ENCODE results near the gene RNF146. TPM values are rescaled to one million over a fixed set of nuclear protein-coding genes. Genes with fewer than 3 reads are reported as not detected.

The RNF146 gene
- total and polyA plus RNA-seq, 4 donors: 30.4 to 89.4 (median 34.9) TPM

DNA sequence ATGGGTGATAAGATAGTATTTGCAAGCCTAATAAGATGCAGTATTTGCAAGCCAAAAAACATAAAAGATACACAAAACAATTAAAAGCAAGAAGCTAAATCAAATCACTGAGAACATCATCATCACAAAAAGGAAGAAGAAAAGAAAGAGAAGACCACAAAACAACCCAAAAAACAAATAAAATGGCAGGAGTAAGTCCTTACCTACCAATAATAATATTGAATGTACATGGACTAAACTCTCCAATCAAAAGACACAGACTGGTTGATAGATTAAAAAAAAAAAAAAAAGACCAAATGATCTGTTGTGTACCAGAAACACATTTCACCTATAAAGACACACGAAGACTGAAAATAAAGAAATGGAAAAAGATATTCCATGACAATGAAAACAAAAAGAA, 39.1 kb downstream of the RNF146 start:
- TF ChIP-seq, protein P1, sequence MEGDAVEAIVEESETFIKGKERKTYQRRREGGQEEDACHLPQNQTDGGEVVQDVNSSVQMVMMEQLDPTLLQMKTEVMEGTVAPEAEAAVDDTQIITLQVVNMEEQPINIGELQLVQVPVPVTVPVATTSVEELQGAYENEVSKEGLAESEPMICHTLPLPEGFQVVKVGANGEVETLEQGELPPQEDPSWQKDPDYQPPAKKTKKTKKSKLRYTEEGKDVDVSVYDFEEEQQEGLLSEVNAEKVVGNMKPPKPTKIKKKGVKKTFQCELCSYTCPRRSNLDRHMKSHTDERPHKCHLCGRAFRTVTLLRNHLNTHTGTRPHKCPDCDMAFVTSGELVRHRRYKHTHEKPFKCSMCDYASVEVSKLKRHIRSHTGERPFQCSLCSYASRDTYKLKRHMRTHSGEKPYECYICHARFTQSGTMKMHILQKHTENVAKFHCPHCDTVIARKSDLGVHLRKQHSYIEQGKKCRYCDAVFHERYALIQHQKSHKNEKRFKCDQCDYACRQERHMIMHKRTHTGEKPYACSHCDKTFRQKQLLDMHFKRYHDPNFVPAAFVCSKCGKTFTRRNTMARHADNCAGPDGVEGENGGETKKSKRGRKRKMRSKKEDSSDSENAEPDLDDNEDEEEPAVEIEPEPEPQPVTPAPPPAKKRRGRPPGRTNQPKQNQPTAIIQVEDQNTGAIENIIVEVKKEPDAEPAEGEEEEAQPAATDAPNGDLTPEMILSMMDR (IDR thresholded peaks at IDR 0.05; ENCODE audit: control extremely low read depth, extremely low read depth): no peak
- ATAC-seq (ENCODE audit: insufficient read depth, low FRiP score) (no peak), DNase-seq (no peak)
- Histone ChIP-seq H3K4me3 (no peak overlapping the region), H3K9ac (ENCODE audit: insufficient read depth in 1 of 2, low read length in 2 of 2) (no peak overlapping the region), H3K27me3 (ENCODE audit: control insufficient read depth in 3 of 3, insufficient read depth in 3 of 3, low read length in 2 of 3) (no peaks in the 10 kb centered on the region), H3K27ac (ENCODE audit: low read depth in 1 of 2, low read length in 1 of 2) (no peak overlapping the region), H3K9me3 (ENCODE audit: control insufficient read depth in 4 of 4, insufficient read depth in 3 of 4, low read length in 3 of 4) (peaks cover 0 to 7% (median under 1%) of the 10 kb centered on the region in 4 donors), H3K4me1 (ENCODE audit: control insufficient read depth in 5 of 5, insufficient read depth in 5 of 5, low read length in 5 of 5) (peaks cover 0 to 12% (median under 1%) of the 10 kb centered on the region in 5 donors), H3K36me3 (ENCODE audit: control insufficient read depth in 4 of 4, insufficient read depth in 4 of 4, low read length in 4 of 4) (peaks cover 4 to 11% (median 5%) of the 10 kb centered on the region in 4 donors)
- 95 to 98% methylated on average over 1 of the region's 1 CpG for WGBS, 2 donors

- no peaks in the 10 kb centered on the region for H3K9me3 ChIP-seq (ENCODE audit: control insufficient read depth in 4 of 4, insufficient read depth in 3 of 4, low read length in 3 of 4)
- no peak overlapping the region for H3K27ac ChIP-seq (ENCODE audit: low read depth in 1 of 2, low read length in 1 of 2)
- H3K9ac ChIP-seq (ENCODE audit: insufficient read depth in 1 of 2, low read length in 2 of 2): no peak overlapping the region
- TF ChIP-seq, protein P1 (IDR thresholded peaks at IDR 0.05; ENCODE audit: control extremely low read depth, extremely low read depth): no peak
- no peak for DNase-seq
- H3K4me3 ChIP-seq: no peak overlapping the region
- H3K27me3 ChIP-seq (ENCODE audit: control insufficient read depth in 3 of 3, insufficient read depth in 3 of 3, low read length in 2 of 3): no peaks in the 10 kb centered on the region
- no peaks in the 10 kb centered on the region for H3K4me1 ChIP-seq (ENCODE audit: control insufficient read depth in 5 of 5, insufficient read depth in 5 of 5, low read length in 5 of 5)
- ATAC-seq (ENCODE audit: insufficient read depth, low FRiP score): no peak
- H3K36me3 ChIP-seq (ENCODE audit: control insufficient read depth in 4 of 4, insufficient read depth in 4 of 4, low read length in 4 of 4): peaks cover 0 to 6% (median 2%) of the 10 kb centered on the region in 4 donors
- WGBS, 2 donors: 32 to 60% methylated on average over 6 of the region's 6 CpGs
These were observed 50.9 kb downstream of the RNF146 start for GRCh38 chr6:127317388-127318128.

GRCh38 chr6:127319686-127320085, 53.0 kb downstream of the RNF146 start:
- peaks cover 0 to 6% (median under 1%) of the 10 kb centered on the region in 4 donors for H3K36me3 ChIP-seq (ENCODE audit: control insufficient read depth in 4 of 4, insufficient read depth in 4 of 4, low read length in 4 of 4)
- DNase-seq (no peak), ATAC-seq (ENCODE audit: insufficient read depth, low FRiP score) (no peak)
- no peak overlapping the region for H3K9ac ChIP-seq (ENCODE audit: insufficient read depth in 1 of 2, low read length in 2 of 2)
- H3K27ac ChIP-seq (ENCODE audit: low read depth in 1 of 2, low read length in 1 of 2): no peak overlapping the region
- H3K9me3 ChIP-seq (ENCODE audit: control insufficient read depth in 4 of 4, insufficient read depth in 3 of 4, low read length in 3 of 4): no peaks in the 10 kb centered on the region
- H3K4me3 ChIP-seq: no peak overlapping the region
- H3K27me3 ChIP-seq (ENCODE audit: control insufficient read depth in 3 of 3, insufficient read depth in 3 of 3, low read length in 2 of 3): no peaks in the 10 kb centered on the region
- TF ChIP-seq, protein P1 (IDR thresholded peaks at IDR 0.05; ENCODE audit: control extremely low read depth, extremely low read depth): no peak
- no peaks in the 10 kb centered on the region for H3K4me1 ChIP-seq (ENCODE audit: control insufficient read depth in 5 of 5, insufficient read depth in 5 of 5, low read length in 5 of 5)
- 97 to 100% methylated on average over 1 of the region's 1 CpG for WGBS, 2 donors

Data from lung (tissue), 12 donors.